Esophagus muscularis mucosa (tissue), 4 donors: ENCODE measurements around the gene EDA. TPM values are rescaled to one million over a fixed set of nuclear protein-coding genes. Genes with fewer than 3 reads are reported as not detected.

Experiments
- DNase-seq: peaks from one replicate; pipeline ENCODE4 v3.0.0-alpha.2; 2017; ENCODE audit errors: extremely low spot score
- H3K27ac ChIP-seq, 4 donors: fragments of 200-600 bp; sonication (generic); replicated peaks in 1 of 4; 1 replicate in 3 of 4; 2 replicates in 1 of 4; pipeline ENCODE4 v1.5.1; 2016 to 2019; ENCODE audit warnings: mild to moderate bottlenecking in 1 of 4
- H3K27me3 ChIP-seq, 4 donors: fragments of 200-600 bp; sonication (generic); one replicate each; pipeline versions ENCODE4 v1.5.1 to v1.6.0; 2016 to 2019
- H3K36me3 ChIP-seq, 4 donors: fragments of 200-600 bp; sonication (generic); one replicate each; pipeline ENCODE4 v1.5.1; 2016 to 2019
- H3K4me1 ChIP-seq, 4 donors: fragments of 200-600 bp; sonication (generic); one replicate each; pipeline ENCODE4 v1.5.1; 2016 to 2019
- H3K4me3 ChIP-seq, 4 donors: fragments of 200-600 bp; sonication (generic); 1 replicate in 2 of 4; 2 replicates in 2 of 4; pipeline ENCODE4 v1.5.1; 2016 to 2019; ENCODE audit warnings: mild to moderate bottlenecking in 4 of 4, moderate library complexity in 1 of 4
- H3K9me3 ChIP-seq, 4 donors: fragments of 200-600 bp; sonication (generic); 1 replicate in 3 of 4; 2 replicates in 1 of 4; pipeline ENCODE4 v1.5.1; 2016 to 2019
- EP300 ChIP-seq: sonication (generic); formaldehyde crosslinking; IDR thresholded peaks from one replicate; pipeline ENCODE4 v1.6.1; 2017; ENCODE audit warnings: antibody characterized with exemption
- POLR2A ChIP-seq: fragments of 450-650 bp; IDR thresholded peaks from one replicate; pipeline ENCODE4 v1.6.1; 2017; ENCODE audit warnings: antibody characterized with exemption, moderate library complexity, mild to moderate bottlenecking, low read depth
- POLR2AphosphoS5 ChIP-seq, 2 donors: sonication (generic); formaldehyde crosslinking; IDR thresholded peaks; one replicate each; pipeline ENCODE4 v1.6.1; 2017; ENCODE audit warnings: antibody characterized with exemption in 2 of 2
- WGBS: methylation state at CpG from one replicate; pipeline ENCODE4 v1.1.5; 2018; 5-methylcytosine and 5-hydroxymethylcytosine counted together
- intact Hi-C: fragments of 100-400 bp; cut with DNase I; formaldehyde crosslinking; loops from one replicate; pipeline ENCODE4 v1.15.1; 2023
- total RNA-seq, 4 donors: library from RNA; depleted of rRNA; stranded (reverse); fragments of >200 nt; gene quantifications; one replicate each; pipeline versions ENCODE4 v1.1.0 to v1.2.1, GENCODE V29; 2016
- TF ChIP-seq, protein P1 (sequence below), 3 experiments: fragments of 200-600 bp in 2 of 3; fragments of 450-650 bp in 1 of 3; sonication (generic) in 2 of 3; IDR thresholded peaks; one replicate each; pipeline ENCODE4 v1.5.1; 2017 to 2019; ENCODE audit warnings: antibody characterized with exemption in 3 of 3, mild to moderate bottlenecking in 2 of 3, moderate library complexity in 1 of 3

Gene EDA
- total RNA-seq, 4 donors from 2014 or later = 4.3 to 10.9 (median 6.3) TPM

DNA sequence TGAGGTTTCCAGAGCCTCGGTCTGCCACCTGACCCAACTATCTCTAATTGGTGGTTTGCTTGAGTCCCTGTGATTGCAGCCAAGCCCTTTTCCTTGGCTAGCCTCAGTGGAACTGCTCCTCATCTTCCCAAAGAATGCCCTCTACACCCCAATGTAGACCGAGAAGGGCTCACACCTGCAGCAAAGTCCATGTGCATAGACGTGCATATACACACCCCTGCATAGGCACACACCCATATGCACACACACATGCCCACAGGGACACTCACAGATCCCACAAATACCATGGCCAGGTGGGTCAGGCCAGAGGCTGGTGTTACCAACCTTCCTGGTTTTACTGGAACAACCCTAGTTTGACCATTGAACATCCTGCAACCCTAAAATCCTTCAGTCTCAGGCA is 433.5 kb downstream of the EDA start:
- Histone ChIP-seq H3K4me1 (no peaks in the 10 kb centered on the region), H3K36me3 (no peaks in the 10 kb centered on the region), H3K27ac (no peak overlapping the region), H3K27me3 (peaks cover 0 to 5% (median 0%) of the 10 kb centered on the region in 4 donors), H3K4me3 (no peak overlapping the region), H3K9me3 (no peaks in the 10 kb centered on the region)
- intact Hi-C loops = no loop called here
- WGBS = 76% methylated on average over 3 of the region's 3 CpGs
- TF ChIP-seq, protein P1, sequence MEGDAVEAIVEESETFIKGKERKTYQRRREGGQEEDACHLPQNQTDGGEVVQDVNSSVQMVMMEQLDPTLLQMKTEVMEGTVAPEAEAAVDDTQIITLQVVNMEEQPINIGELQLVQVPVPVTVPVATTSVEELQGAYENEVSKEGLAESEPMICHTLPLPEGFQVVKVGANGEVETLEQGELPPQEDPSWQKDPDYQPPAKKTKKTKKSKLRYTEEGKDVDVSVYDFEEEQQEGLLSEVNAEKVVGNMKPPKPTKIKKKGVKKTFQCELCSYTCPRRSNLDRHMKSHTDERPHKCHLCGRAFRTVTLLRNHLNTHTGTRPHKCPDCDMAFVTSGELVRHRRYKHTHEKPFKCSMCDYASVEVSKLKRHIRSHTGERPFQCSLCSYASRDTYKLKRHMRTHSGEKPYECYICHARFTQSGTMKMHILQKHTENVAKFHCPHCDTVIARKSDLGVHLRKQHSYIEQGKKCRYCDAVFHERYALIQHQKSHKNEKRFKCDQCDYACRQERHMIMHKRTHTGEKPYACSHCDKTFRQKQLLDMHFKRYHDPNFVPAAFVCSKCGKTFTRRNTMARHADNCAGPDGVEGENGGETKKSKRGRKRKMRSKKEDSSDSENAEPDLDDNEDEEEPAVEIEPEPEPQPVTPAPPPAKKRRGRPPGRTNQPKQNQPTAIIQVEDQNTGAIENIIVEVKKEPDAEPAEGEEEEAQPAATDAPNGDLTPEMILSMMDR (IDR thresholded peaks at IDR 0.05) = no peak
- TF ChIP-seq EP300 (no peak), POLR2A (no peak), POLR2AphosphoS5 (IDR thresholded peaks at IDR 0.05) (no peak)
- no peak for DNase-seq

DNA sequence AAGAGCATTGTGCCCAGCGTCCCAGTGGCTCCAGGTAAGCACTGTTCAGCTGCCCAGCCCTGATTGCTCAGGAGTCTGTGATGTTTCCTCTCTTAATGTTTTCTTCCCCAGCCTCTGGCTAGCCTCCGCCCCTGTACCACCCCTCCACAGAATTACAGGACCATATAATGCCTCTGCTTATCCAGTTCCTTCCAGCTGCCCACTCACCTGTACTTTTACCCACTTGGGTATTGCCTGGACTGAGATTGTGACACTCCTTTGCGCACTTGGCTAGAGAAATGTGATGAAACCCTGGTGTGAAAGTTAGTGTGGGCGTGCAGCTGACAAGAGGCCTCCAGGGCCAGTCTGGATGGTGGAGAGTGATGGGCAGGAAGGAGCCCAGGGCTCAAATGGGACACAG is 434.0 kb downstream of the EDA start, which contains the start of gene AWAT2:
TSS of gene AWAT2 (minus strand) at position 14 of the 400 bp plus-strand sequence. CDS start at position 8, 6 bp downstream.
- intact Hi-C loops = no loop called here
- H3K27ac ChIP-seq = no peak within 1 kb of the TSS
- H3K9me3 ChIP-seq = no peaks in the 10 kb centered on the region
- TF ChIP-seq POLR2AphosphoS5 (IDR thresholded peaks at IDR 0.05) = no peak
- no peak for TF ChIP-seq POLR2A
- TF ChIP-seq, protein P1 (IDR thresholded peaks at IDR 0.05) = no peak
- no peak for TF ChIP-seq EP300
- peaks cover 0 to 5% (median 0%) of the 10 kb centered on the region in 4 donors for H3K27me3 ChIP-seq
- H3K4me1 ChIP-seq = no peaks in the 10 kb centered on the region
- no peaks in the 10 kb centered on the region for H3K36me3 ChIP-seq
- WGBS = 72% methylated on average over 4 of the region's 4 CpGs
- no peak for DNase-seq
- no peak within 1 kb of the TSS for H3K4me3 ChIP-seq

DNA sequence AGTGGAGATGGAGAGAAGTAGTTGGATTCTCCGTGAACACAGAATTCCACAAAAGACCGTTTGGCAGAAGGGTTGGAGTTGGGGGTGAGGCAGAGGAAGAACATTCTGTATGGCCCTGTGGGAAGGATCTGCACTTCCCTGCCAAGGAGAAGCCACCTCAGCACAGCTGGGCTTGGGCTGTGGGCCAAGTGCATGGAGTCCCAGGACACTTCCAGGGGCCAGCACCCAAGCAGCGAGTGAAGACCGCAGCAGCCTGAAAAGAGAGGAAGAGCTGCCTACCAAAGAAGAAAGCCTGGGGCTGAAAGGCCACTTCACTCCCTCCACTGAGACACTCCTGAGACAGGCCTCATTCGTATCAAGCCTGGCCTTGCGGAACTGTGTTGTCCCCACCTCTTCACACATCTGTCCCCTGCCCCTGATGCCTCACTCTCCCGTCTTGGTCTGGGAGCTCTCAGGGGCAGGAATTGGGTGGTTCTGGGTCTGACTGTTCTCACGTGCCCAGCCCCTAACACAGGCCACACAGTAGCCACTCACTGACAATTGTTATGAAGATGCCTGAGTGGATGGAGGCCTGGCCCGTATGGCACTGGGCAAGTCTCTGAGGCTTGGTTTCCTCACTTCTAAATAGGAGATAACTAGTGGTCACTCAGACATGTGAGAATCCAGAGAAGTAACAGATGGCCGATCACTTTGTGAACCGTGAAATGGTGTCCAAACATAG is 437.1 kb downstream of the EDA start:
- TF ChIP-seq POLR2AphosphoS5 (IDR thresholded peaks at IDR 0.05) = no peak
- TF ChIP-seq, protein P1 (IDR thresholded peaks at IDR 0.05) = no peak
- no peak for TF ChIP-seq EP300
- no peak for TF ChIP-seq POLR2A
- peaks cover 0 to 5% (median 0%) of the 10 kb centered on the region in 4 donors for H3K27me3 ChIP-seq
- no peaks in the 10 kb centered on the region for H3K36me3 ChIP-seq
- intact Hi-C loops = no loop called here
- no peak overlapping the region for H3K4me3 ChIP-seq
- 60% methylated on average over 7 of the region's 11 CpGs for WGBS
- no peaks in the 10 kb centered on the region for H3K9me3 ChIP-seq
- no peak for DNase-seq
- no peak overlapping the region for H3K27ac ChIP-seq
- H3K4me1 ChIP-seq = no peaks in the 10 kb centered on the region

DNA sequence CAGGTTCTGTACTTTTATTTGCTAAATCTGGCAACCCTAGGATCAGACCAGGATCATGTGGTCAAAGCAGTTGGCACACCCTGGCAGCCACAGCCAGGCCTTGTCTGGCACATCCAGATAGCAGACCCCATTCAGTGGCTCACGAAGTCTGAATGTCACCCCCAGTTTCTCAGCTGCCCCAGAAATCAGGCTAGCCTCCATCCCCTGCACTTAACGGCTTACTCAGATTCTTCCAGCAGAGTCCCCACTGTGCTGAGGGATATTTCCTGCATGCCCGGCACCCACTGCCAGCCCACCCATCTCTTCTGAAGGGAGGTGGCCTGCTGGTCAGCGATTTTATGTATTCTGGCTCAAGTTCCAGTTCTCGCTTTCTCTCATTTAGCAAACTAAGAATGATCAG is 438.5 kb downstream of the EDA start:
- intact Hi-C loops = no loop called here
- H3K27ac ChIP-seq = no peak overlapping the region
- no peaks in the 10 kb centered on the region for H3K36me3 ChIP-seq
- no peaks in the 10 kb centered on the region for H3K9me3 ChIP-seq
- TF ChIP-seq, protein P1 (IDR thresholded peaks at IDR 0.05) = no peak
- TF ChIP-seq POLR2AphosphoS5 (IDR thresholded peaks at IDR 0.05) = no peak
- 69% methylated on average over 5 of the region's 5 CpGs for WGBS
- H3K4me3 ChIP-seq = no peak overlapping the region
- no peaks in the 10 kb centered on the region for H3K27me3 ChIP-seq
- DNase-seq = no peak
- no peaks in the 10 kb centered on the region for H3K4me1 ChIP-seq

DNA sequence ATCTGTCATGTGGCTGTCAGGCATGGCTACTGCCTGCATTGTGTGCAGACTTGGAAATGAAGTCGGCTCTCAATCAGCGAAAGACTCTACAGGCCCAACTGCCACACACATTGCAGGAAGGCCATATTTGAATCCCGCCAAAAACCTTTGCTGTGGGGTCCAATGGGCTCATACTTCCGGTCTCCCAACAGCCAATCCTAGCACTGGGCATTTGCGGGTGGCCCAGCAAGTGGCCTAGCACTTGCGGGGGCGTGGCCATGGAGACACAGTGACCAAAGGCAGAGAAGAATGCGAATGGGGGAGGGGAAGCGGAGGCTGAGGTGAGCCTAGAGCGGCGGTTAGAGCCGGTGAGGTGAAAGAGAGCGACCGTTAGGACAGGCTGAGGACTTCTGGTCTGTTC is 446.2 kb downstream of the EDA start, which contains the start of gene OTUD6A:
TSS of gene OTUD6A (plus strand) at position 382 of the 400 bp plus-strand sequence. CDS start 68 bp downstream, outside the sequence.
- WGBS = 94% methylated on average over 14 of the region's 14 CpGs
- Histone ChIP-seq H3K9me3 (no peaks in the 10 kb centered on the region), H3K4me1 (no peaks in the 10 kb centered on the region), H3K27me3 (no peaks in the 10 kb centered on the region), H3K27ac (no peak within 1 kb of the TSS), H3K36me3 (no peaks in the 10 kb centered on the region), H3K4me3 (no peak within 1 kb of the TSS)
- no peak for TF ChIP-seq EP300
- TF ChIP-seq, protein P1 (IDR thresholded peaks at IDR 0.05) = no peak
- TF ChIP-seq POLR2A = no peak
- TF ChIP-seq POLR2AphosphoS5 (IDR thresholded peaks at IDR 0.05) = no peak
- intact Hi-C loops = no loop called here
- no peak for DNase-seq
